Lower lobe of right lung (tissue), 2 donors: ENCODE results near the gene SASH1. TPM values are rescaled to one million over a fixed set of nuclear protein-coding genes. Genes with fewer than 3 reads are reported as not detected.

Experiments used
- ATAC-seq, 2 donors: fragments of 200-7000 bp; cut with Tn5 transposase; one replicate each; pipeline ENCODE4 v1.9.1; 2020 to 2022; ENCODE audit warnings: mild to moderate bottlenecking in 2 of 2, moderate library complexity in 2 of 2
- DNase-seq: peaks from one replicate; pipeline ENCODE4 v3.0.0-alpha.2; 2020
- H3K27ac ChIP-seq: fragments of 200-600 bp; one replicate; pipeline ENCODE4 v1.8.0; 2022
- H3K27me3 ChIP-seq: fragments of 200-600 bp; one replicate; pipeline ENCODE4 v1.8.0; 2022; ENCODE audit warnings: low read depth
- H3K36me3 ChIP-seq: fragments of 200-600 bp; one replicate; pipeline ENCODE4 v1.8.0; 2022; ENCODE audit warnings: mild to moderate bottlenecking
- H3K4me1 ChIP-seq: fragments of 200-600 bp; one replicate; pipeline ENCODE4 v1.8.0; 2022
- H3K4me3 ChIP-seq: fragments of 200-600 bp; one replicate; pipeline ENCODE4 v1.8.0; 2022; ENCODE audit warnings: mild to moderate bottlenecking
- H3K9me3 ChIP-seq: fragments of 200-600 bp; one replicate; pipeline ENCODE4 v1.8.0; 2022
- intact Hi-C: fragments of 100-400 bp; cut with DNase I; formaldehyde crosslinking; loops from one replicate; pipeline ENCODE4 v1.11.0; 2022
- total RNA-seq: library from RNA; stranded (reverse); fragmentation: NEBNext Ultra II Directional; extraction: Animal tissue kit (Norgen Biotek cat#: 25700); gene quantifications from one replicate; pipeline ENCODE4 v1.2.1, GENCODE V29; 2021
- TF ChIP-seq, protein P1 (sequence below): fragments of 200-600 bp; IDR thresholded peaks from one replicate; pipeline ENCODE4 v1.8.0; 2022; ENCODE audit warnings: antibody characterized with exemption, mild to moderate bottlenecking
- donor health status: DM: no; HTN: yes; CAD: no; lungs with severe emphysema.

SASH1 gene
- total RNA-seq, 1 donor from 2014 or later: 103 TPM

- peaks cover 69% of the 10 kb centered on the region for H3K36me3 ChIP-seq
- DNase-seq (no peak), ATAC-seq (no peak)
- H3K9me3 ChIP-seq: no peaks in the 10 kb centered on the region
- H3K27me3 ChIP-seq: no peaks in the 10 kb centered on the region
- H3K4me1 ChIP-seq: no peaks in the 10 kb centered on the region
- intact Hi-C loops: no loop called here
- H3K4me3 ChIP-seq: no peak overlapping the region
- TF ChIP-seq, protein P1, sequence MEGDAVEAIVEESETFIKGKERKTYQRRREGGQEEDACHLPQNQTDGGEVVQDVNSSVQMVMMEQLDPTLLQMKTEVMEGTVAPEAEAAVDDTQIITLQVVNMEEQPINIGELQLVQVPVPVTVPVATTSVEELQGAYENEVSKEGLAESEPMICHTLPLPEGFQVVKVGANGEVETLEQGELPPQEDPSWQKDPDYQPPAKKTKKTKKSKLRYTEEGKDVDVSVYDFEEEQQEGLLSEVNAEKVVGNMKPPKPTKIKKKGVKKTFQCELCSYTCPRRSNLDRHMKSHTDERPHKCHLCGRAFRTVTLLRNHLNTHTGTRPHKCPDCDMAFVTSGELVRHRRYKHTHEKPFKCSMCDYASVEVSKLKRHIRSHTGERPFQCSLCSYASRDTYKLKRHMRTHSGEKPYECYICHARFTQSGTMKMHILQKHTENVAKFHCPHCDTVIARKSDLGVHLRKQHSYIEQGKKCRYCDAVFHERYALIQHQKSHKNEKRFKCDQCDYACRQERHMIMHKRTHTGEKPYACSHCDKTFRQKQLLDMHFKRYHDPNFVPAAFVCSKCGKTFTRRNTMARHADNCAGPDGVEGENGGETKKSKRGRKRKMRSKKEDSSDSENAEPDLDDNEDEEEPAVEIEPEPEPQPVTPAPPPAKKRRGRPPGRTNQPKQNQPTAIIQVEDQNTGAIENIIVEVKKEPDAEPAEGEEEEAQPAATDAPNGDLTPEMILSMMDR: no peak
- no peak overlapping the region for H3K27ac ChIP-seq
Measured at GRCh38 chr6:148548749-148549140, 206.1 kb downstream of the SASH1 start.

DNA sequence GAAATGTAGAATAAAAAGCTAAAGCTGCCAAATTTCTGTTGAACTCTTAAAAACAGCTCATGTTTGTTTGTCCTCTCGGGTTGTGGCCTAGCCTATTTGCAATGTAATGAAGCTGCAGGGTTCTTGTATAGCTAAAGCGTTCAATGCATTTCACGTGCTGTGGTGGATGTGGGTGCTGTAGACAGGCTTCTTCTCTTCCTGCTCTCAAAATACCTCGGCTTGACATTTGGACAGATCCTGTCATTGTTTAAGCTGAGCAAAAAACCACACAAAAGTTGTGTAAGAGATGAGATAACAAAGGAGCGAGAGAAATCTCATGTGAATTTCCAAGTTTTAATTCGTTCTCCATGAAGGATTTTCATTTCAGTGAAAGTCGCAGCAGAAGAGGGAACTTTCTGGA lies 207.9 kb downstream of the SASH1 start:
- no peak for ATAC-seq

DNA sequence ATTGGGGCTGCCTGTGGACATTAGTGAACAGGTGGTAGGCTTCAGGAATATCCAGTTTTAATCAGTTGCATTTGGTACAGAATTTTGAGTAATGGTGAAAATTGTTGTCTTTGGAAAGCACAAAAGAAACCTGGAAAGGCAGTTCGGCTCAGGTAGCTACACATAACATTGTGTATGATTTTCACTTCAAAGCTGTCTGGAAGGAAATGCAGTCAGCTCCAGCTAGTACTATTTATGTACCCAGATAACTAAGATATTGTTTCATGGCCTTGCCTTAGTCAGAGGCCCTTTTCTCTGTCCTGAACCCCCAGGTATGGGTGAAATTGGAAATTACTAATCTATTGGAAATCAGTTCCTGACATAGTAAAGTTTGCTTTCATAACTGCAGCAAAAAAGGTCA lies 208.6 kb downstream of the SASH1 start:
- Histone ChIP-seq H3K4me1 (no peaks in the 10 kb centered on the region), H3K4me3 (no peak overlapping the region), H3K36me3 (peaks cover 44% of the 10 kb centered on the region), H3K9me3 (no peaks in the 10 kb centered on the region), H3K27ac (no peak overlapping the region), H3K27me3 (no peaks in the 10 kb centered on the region)
- intact Hi-C loops: no loop called here
- TF ChIP-seq, protein P1: no peak
- ATAC-seq: no peak
- no peak for DNase-seq

More for the DNA sequence above, 207.9 kb downstream of the SASH1 start:
- intact Hi-C loops: no loop called here
- no peak for DNase-seq
- Histone ChIP-seq H3K27me3 (no peaks in the 10 kb centered on the region), H3K4me1 (no peaks in the 10 kb centered on the region), H3K36me3 (peaks cover 50% of the 10 kb centered on the region), H3K9me3 (no peaks in the 10 kb centered on the region), H3K4me3 (no peak overlapping the region), H3K27ac (no peak overlapping the region)
- TF ChIP-seq, protein P1: no peak

DNA sequence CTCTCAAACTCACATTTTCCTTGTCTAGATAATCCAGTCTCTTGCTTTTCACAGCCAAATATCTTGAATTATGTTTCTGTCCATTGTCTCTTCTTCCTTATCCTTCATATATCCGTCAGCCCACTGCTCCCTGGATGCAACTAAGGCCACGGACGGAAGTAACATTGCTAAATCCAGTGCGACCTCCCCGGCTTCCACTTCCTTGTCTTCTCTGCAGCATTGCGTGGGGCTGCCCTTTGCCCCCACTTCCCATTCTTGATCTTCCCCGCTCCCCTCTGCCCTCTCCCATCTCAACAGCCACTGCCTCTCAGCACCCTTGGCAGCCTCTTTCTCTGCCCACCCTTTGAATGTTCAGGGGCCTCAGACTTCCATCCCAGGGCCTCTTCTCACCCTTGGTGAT lies 213.8 kb downstream of the SASH1 start:
- ATAC-seq (peak in 1 of 2 donors; percentile 15), DNase-seq (peak; percentile 65)
- Histone ChIP-seq H3K27me3 (no peaks in the 10 kb centered on the region), H3K4me1 (peaks cover 4% of the 10 kb centered on the region), H3K36me3 (no peaks in the 10 kb centered on the region), H3K4me3 (no peak overlapping the region), H3K9me3 (no peaks in the 10 kb centered on the region), H3K27ac (no peak overlapping the region)
- intact Hi-C loops: no loop called here
- TF ChIP-seq, protein P1: no peak

DNA sequence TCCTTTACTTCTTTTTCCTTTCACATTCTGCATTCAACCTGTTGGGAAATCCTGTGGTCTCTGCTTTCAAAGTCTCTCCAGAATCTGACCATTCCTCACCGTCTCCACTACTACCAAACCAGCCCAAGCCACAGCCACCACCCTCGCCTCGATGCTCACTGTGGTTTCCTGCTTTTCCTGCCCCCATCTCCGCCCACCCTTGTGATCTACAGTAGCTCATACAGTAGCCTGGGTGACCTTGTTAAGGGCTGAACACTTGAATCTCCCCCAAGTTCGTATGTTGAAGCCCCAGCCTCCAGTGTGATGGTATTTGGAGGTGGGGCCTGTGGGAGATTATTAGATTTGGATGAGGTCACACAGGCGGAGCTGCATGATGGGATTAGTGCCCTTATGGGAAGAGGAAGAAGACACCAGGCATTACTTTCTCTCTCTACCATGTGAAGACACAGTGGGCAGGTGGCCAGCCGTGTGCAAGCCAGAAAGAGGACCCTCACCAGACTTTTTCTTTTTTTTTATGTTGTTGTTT lies 215.2 kb downstream of the SASH1 start:
- H3K27ac ChIP-seq: peak overlapping the region; percentile 7
- H3K36me3 ChIP-seq: no peaks in the 10 kb centered on the region
- TF ChIP-seq, protein P1: no peak
- no peak for DNase-seq
- no peak overlapping the region for H3K4me3 ChIP-seq
- peaks cover 4% of the 10 kb centered on the region for H3K4me1 ChIP-seq
- intact Hi-C loops: no loop called here
- no peaks in the 10 kb centered on the region for H3K9me3 ChIP-seq
- H3K27me3 ChIP-seq: no peaks in the 10 kb centered on the region
- peak; percentile 21 to 65 for ATAC-seq
